PC-9 (cell line): ENCODE data around the gene RAB7A. TPM values are rescaled to one million over a fixed set of nuclear protein-coding genes. Genes with fewer than 3 reads are reported as not detected.

Experiments
- BruUV-seq: library from RNA; stranded (reverse); fragments of 400-500 nt; replicated peaks from 2 replicates; lab custom pipeline; 2021; lab: Mats Ljungman, UMichigan
- CTCF ChIA-PET: fragments of 300-600 bp; sonication (Branson Sonifier 250); formaldehyde crosslinking; loops from one replicate; lab custom pipeline; 2022; ENCODE audit warnings: antibody characterized with exemption; lab: Charles Lee
- POLR2A ChIA-PET: fragments of 300-600 bp; sonication (Branson Sonifier 250); formaldehyde crosslinking; loops from one replicate; lab custom pipeline; 2022; ENCODE audit warnings: antibody characterized with exemption; ENCODE audit not compliant: unreplicated experiment; lab: Charles Lee
- DNase-seq, 2 experiments: peaks; one replicate each; pipeline versions ENCODE4 v3.0.0 to v3.0.0-alpha.2; 2015 to 2022; ENCODE audit warnings: mixed read lengths in 1 of 2
- H2AFZ ChIP-seq: fragments of 200-600 bp; sonication (generic); 2 replicates; pipeline ENCODE4 v1.8.1; 2017; ENCODE audit warnings: antibody characterized with exemption
- H3F3A ChIP-seq: fragments of 200-600 bp; sonication (generic); 2 replicates; pipeline ENCODE4 v1.8.1; 2017; ENCODE audit warnings: antibody characterized with exemption, mild to moderate bottlenecking, low read depth; ENCODE audit not compliant: insufficient read depth
- H3K27ac ChIP-seq: fragments of 200-600 bp; sonication (generic); 2 replicates; pipeline ENCODE4 v1.6.1; 2016; ENCODE audit warnings: mixed run types
- H3K27me3 ChIP-seq: fragments of 200-600 bp; sonication (generic); 2 replicates; pipeline ENCODE4 v1.6.1; 2016; ENCODE audit warnings: low read depth, mixed run types; ENCODE audit not compliant: insufficient read depth
- H3K36me3 ChIP-seq: fragments of 200-600 bp; sonication (generic); 2 replicates; pipeline ENCODE4 v1.6.1; 2016; ENCODE audit warnings: low read depth, mixed run types
- H3K4me1 ChIP-seq: fragments of 200-600 bp; sonication (generic); replicated peaks from 2 replicates; pipeline ENCODE4 v1.6.1; 2016; ENCODE audit warnings: mixed run types; ENCODE audit not compliant: insufficient read depth
- H3K4me2 ChIP-seq: fragments of 200-600 bp; sonication (generic); 2 replicates; pipeline ENCODE4 v1.6.1; 2017; ENCODE audit warnings: mixed run types
- H3K4me3 ChIP-seq: fragments of 200-600 bp; sonication (generic); 2 replicates; pipeline ENCODE4 v1.6.1; 2016; ENCODE audit warnings: mixed run types
- H3K79me2 ChIP-seq: fragments of 200-600 bp; sonication (generic); 2 replicates; pipeline ENCODE4 v1.6.1; 2017; ENCODE audit warnings: low read depth, mixed run types
- H3K9me2 ChIP-seq: fragments of 200-600 bp; sonication (generic); 2 replicates; pipeline ENCODE4 v1.8.1; 2017; ENCODE audit warnings: mild to moderate bottlenecking; ENCODE audit not compliant: insufficient read depth
- H3K9me3 ChIP-seq: fragments of 200-600 bp; sonication (generic); 2 replicates; pipeline ENCODE4 v1.8.1; 2016; ENCODE audit warnings: low read depth; ENCODE audit not compliant: insufficient read depth
- H4K20me1 ChIP-seq: fragments of 200-600 bp; sonication (generic); 2 replicates; pipeline ENCODE4 v1.8.1; 2017; ENCODE audit not compliant: insufficient read depth
- CTCF ChIP-seq: fragments of 200-600 bp; sonication (generic); conservative IDR thresholded peaks from 2 replicates; pipeline ENCODE4 v1.6.1; 2017; ENCODE audit warnings: mixed run types, antibody characterized with exemption, mild to moderate bottlenecking, moderate library complexity
- EZH2 ChIP-seq: fragments of 200-600 bp; sonication (generic); IDR thresholded peaks from 2 replicates; pipeline ENCODE4 v1.8.0; 2017; ENCODE audit warnings: antibody characterized with exemption, low read depth
- intact Hi-C: fragments of 100-400 bp; cut with micrococcal nuclease; formaldehyde crosslinking; loops from one replicate; pipeline ENCODE4 v1.10.0; 2022; ENCODE audit not compliant: unreplicated experiment
- total RNA-seq: library from RNA; stranded (reverse); gene quantifications from 2 replicates; pipeline ENCODE4 v1.2.3, GENCODE V29; 2021

RAB7A gene
- total RNA-seq, 1 experiment from 2014 or later = 319 TPM

- POLR2A ChIA-PET = interaction anchor here (0.6 to 0.7 kb wide), 3 partner anchors 27 to 215 kb away, joined by 3 to 4 read pairs (median 4); no protein-coding TSS in a partner anchor
- peak overlapping the region; percentile 89 for H3K4me2 ChIP-seq
Observed at GRCh38 chr3:128725547-128726022, 398 bp upstream of the RAB7A start.

GRCh38 chr3:128727059-128727458 is 1.1 kb downstream of the RAB7A start:
- BruUV-seq = no TSS peak
- peaks cover 53% of the 10 kb centered on the region for H4K20me1 ChIP-seq

More at GRCh38 chr3:128725547-128726022, 398 bp upstream of the RAB7A start:
- Histone ChIP-seq H3K27me3 (no peaks in the 10 kb centered on the region), H4K20me1 (peaks cover 38% of the 10 kb centered on the region), H3F3A (no peaks in the 10 kb centered on the region), H3K4me3 (peak overlapping the region; percentile 99), H3K9me3 (no peaks in the 10 kb centered on the region), H3K36me3 (no peaks in the 10 kb centered on the region), H3K27ac (peak overlapping the region; percentile 23; the same call in 1 of the 2 replicates), H2AFZ (peak overlapping the region; percentile 91), H3K9me2 (no peaks in the 10 kb centered on the region), H3K79me2 (peaks cover 53% of the 10 kb centered on the region), H3K4me1 (peaks cover 29% of the 10 kb centered on the region)
- TSS peak; percentile 61 for BruUV-seq
- intact Hi-C loops = loop anchor here (1.0 to 5.0 kb wide), 4 partner anchors 15 to 153 kb away; partner anchors contain the start of gene ACAD9
- CTCF ChIA-PET = interaction anchor here (1.9 kb wide), 1 partner anchor 45 kb away, joined by 14 read pairs; no protein-coding TSS in a partner anchor
- TF ChIP-seq EZH2 (no peak), CTCF (no peak)
- no peak for DNase-seq

GRCh38 chr3:128727485-128727884 is 1.5 kb downstream of the RAB7A start:
- peaks cover 57% of the 10 kb centered on the region for H4K20me1 ChIP-seq
- no peaks in the 10 kb centered on the region for H3K9me2 ChIP-seq
- POLR2A ChIA-PET = no interaction called here
- H3K27me3 ChIP-seq = no peaks in the 10 kb centered on the region
- CTCF ChIA-PET = interaction anchor here (0.6 kb wide), 1 partner anchor 47 kb away, joined by 6 read pairs; no protein-coding TSS in a partner anchor
- peak overlapping the region; percentile 89 for H3K4me2 ChIP-seq
- peak overlapping the region; percentile 99 for H3K4me3 ChIP-seq
- intact Hi-C loops = loop anchor here (2.0 to 5.0 kb wide), 3 partner anchors 17 to 151 kb away; partner anchors contain the start of gene ACAD9
- no peaks in the 10 kb centered on the region for H3F3A ChIP-seq
- H3K4me1 ChIP-seq = peaks cover 31% of the 10 kb centered on the region
- H3K27ac ChIP-seq = no peak overlapping the region
- no peak for TF ChIP-seq CTCF
- no peak for TF ChIP-seq EZH2
- H3K36me3 ChIP-seq = no peaks in the 10 kb centered on the region
- peaks cover 72% of the 10 kb centered on the region for H3K79me2 ChIP-seq
- TSS peak; percentile 32 for BruUV-seq
- no peak for DNase-seq
- H2AFZ ChIP-seq = no peak overlapping the region
- H3K9me3 ChIP-seq = no peaks in the 10 kb centered on the region

More at GRCh38 chr3:128727059-128727458, 1.1 kb downstream of the RAB7A start:
- TF ChIP-seq EZH2 (no peak), CTCF (no peak)
- no peaks in the 10 kb centered on the region for H3K27me3 ChIP-seq
- H3K36me3 ChIP-seq = no peaks in the 10 kb centered on the region
- H3K4me2 ChIP-seq = peak overlapping the region; percentile 89
- POLR2A ChIA-PET = no interaction called here
- CTCF ChIA-PET = interaction anchor here (0.6 kb wide), 1 partner anchor 47 kb away, joined by 6 read pairs; no protein-coding TSS in a partner anchor
- H3K27ac ChIP-seq = peak overlapping the region; percentile 73; the same call in 1 of the 2 replicates
- no peaks in the 10 kb centered on the region for H3K9me3 ChIP-seq
- H3K4me3 ChIP-seq = peak overlapping the region; percentile 99
- peaks cover 68% of the 10 kb centered on the region for H3K79me2 ChIP-seq
- H3K9me2 ChIP-seq = no peaks in the 10 kb centered on the region
- H3F3A ChIP-seq = no peaks in the 10 kb centered on the region
- H2AFZ ChIP-seq = no peak overlapping the region
- DNase-seq = no peak
- H3K4me1 ChIP-seq = peaks cover 31% of the 10 kb centered on the region
- intact Hi-C loops = loop anchor here (2.0 to 5.0 kb wide), 3 partner anchors 16 to 152 kb away; partner anchors contain the start of gene ACAD9
